GM23338 (cell line): ENCODE results near the gene TMEM63A. TPM values are rescaled to one million over a fixed set of nuclear protein-coding genes. Genes with fewer than 3 reads are reported as not detected.
"Not testable (repeated sequence)": the region's sequence is repeated elsewhere in the genome, so short reads cannot be mapped to it uniquely, and the experiment has no call there.

Experiments
- ATAC-seq: fragments of 200-7000 bp; cut with Tn5 transposase; 3 replicates; pipeline ENCODE4 v1.9.1; 2020
- DNase-seq: peaks from one replicate; pipeline ENCODE4 v3.0.0-alpha.2; 2015; ENCODE audit warnings: low spot score
- H2AFZ ChIP-seq: fragments of 200-600 bp; sonication (generic); 2 replicates; pipeline ENCODE4 v1.8.0; 2016; ENCODE audit warnings: antibody characterized with exemption, mild to moderate bottlenecking, moderate library complexity
- H3F3A ChIP-seq: fragments of 200-600 bp; sonication (generic); replicated peaks from 2 replicates; pipeline ENCODE4 v1.8.0; 2017; ENCODE audit warnings: antibody characterized with exemption, mixed run types, low read depth
- H3K27ac ChIP-seq: fragments of 200-600 bp; sonication (generic); 2 replicates; pipeline ENCODE4 v1.6.1; 2016; ENCODE audit warnings: low read depth
- H3K27me3 ChIP-seq: fragments of 200-600 bp; sonication (generic); 2 replicates; pipeline ENCODE4 v1.8.0; 2016; ENCODE audit warnings: mild to moderate bottlenecking, mixed run types, moderate library complexity; ENCODE audit not compliant: insufficient read depth
- H3K36me3 ChIP-seq: fragments of 200-600 bp; sonication (generic); 2 replicates; pipeline ENCODE4 v1.8.0; 2016; ENCODE audit warnings: mild to moderate bottlenecking; ENCODE audit not compliant: insufficient read depth
- H3K4me1 ChIP-seq: fragments of 200-600 bp; sonication (generic); 2 replicates; pipeline ENCODE4 v1.8.0; 2016; ENCODE audit warnings: mild to moderate bottlenecking, moderate library complexity; ENCODE audit not compliant: insufficient read depth
- H3K4me2 ChIP-seq: fragments of 200-600 bp; sonication (generic); 2 replicates; pipeline ENCODE4 v1.7.1; 2017; ENCODE audit warnings: mixed run types
- H3K4me3 ChIP-seq: fragments of 200-600 bp; sonication (generic); 2 replicates; pipeline ENCODE4 v1.6.1; 2016; ENCODE audit warnings: mixed run types
- H3K79me2 ChIP-seq: fragments of 200-600 bp; sonication (generic); replicated peaks from 2 replicates; pipeline ENCODE4 v1.8.0; 2017; ENCODE audit warnings: mild to moderate bottlenecking; ENCODE audit not compliant: insufficient read depth
- H3K9me2 ChIP-seq: fragments of 200-600 bp; sonication (generic); 2 replicates; pipeline ENCODE4 v1.8.0; 2017; ENCODE audit not compliant: insufficient read depth
- H4K20me1 ChIP-seq: fragments of 200-600 bp; sonication (generic); replicated peaks from 2 replicates; pipeline ENCODE4 v1.8.0; 2017; ENCODE audit warnings: mild to moderate bottlenecking; ENCODE audit not compliant: insufficient read depth
- H3K27ac Mint-ChIP-seq: 2 replicates; pipeline ENCODE4 v1.8.0; 2020; ENCODE audit warnings: inconsistent platforms, mild to moderate bottlenecking, moderate library complexity, mixed read lengths
- H3K27me3 Mint-ChIP-seq: 3 replicates; pipeline ENCODE4 v1.8.0; 2022; ENCODE audit warnings: low read depth, mild to moderate bottlenecking, moderate library complexity, mixed read lengths, inconsistent platforms; ENCODE audit not compliant: insufficient read depth, poor library complexity
- H3K36me3 Mint-ChIP-seq: 3 replicates; pipeline ENCODE4 v1.8.0; 2021; ENCODE audit warnings: low read depth, mild to moderate bottlenecking, inconsistent platforms, moderate library complexity, mixed read lengths
- H3K4me1 Mint-ChIP-seq: 3 replicates; pipeline ENCODE4 v1.8.0; 2020; ENCODE audit warnings: mild to moderate bottlenecking, inconsistent platforms, mixed read lengths
- H3K4me3 Mint-ChIP-seq: 3 replicates; pipeline ENCODE4 v1.8.0; 2021; ENCODE audit warnings: moderate library complexity, mild to moderate bottlenecking, inconsistent platforms, mixed read lengths
- H3K9me3 Mint-ChIP-seq: 3 replicates; pipeline ENCODE4 v1.8.0; 2020; ENCODE audit warnings: moderate library complexity, mild to moderate bottlenecking, inconsistent platforms, mixed read lengths
- CREB1 ChIP-seq: fragments of 250-450 bp; sonication (Bioruptor Pico); IDR thresholded peaks from 2 replicates; pipeline ENCODE4 v1.5.0; 2020; ENCODE audit warnings: low read depth, mild to moderate bottlenecking, moderate library complexity
- EZH2 ChIP-seq: fragments of 200-600 bp; sonication (generic); IDR thresholded peaks from one replicate; pipeline ENCODE4 v1.8.0; 2017; ENCODE audit warnings: antibody characterized with exemption, mild to moderate bottlenecking, low read depth; ENCODE audit not compliant: unreplicated experiment
- EZH2phosphoT487 ChIP-seq: fragments of 200-600 bp; sonication (generic); IDR thresholded peaks from one replicate; pipeline ENCODE4 v1.8.1; 2018; ENCODE audit warnings: antibody characterized with exemption; ENCODE audit not compliant: unreplicated experiment
- JUNB ChIP-seq: IDR thresholded peaks from one replicate; pipeline ENCODE4 v1.6.1; 2016; ENCODE audit warnings: antibody characterized with exemption; ENCODE audit not compliant: unreplicated experiment
- NANOG ChIP-seq: IDR thresholded peaks from 2 replicates; pipeline ENCODE4 v1.6.1; 2016; ENCODE audit warnings: antibody characterized with exemption, borderline replicate concordance
- POLR2AphosphoS5 ChIP-seq: IDR thresholded peaks from 2 replicates; pipeline ENCODE4 v1.6.1; 2016; ENCODE audit warnings: antibody characterized with exemption, low read depth
- STAT1 ChIP-seq: IDR thresholded peaks from one replicate; pipeline ENCODE4 v1.6.1; 2016; ENCODE audit warnings: antibody characterized with exemption; ENCODE audit not compliant: unreplicated experiment
- ZNF331 ChIP-seq: fragments of 250-450 bp; sonication (Bioruptor Pico); IDR thresholded peaks from 2 replicates; pipeline ENCODE4 v1.5.0; 2020; ENCODE audit warnings: low read depth, mild to moderate bottlenecking, moderate library complexity
- polyA plus RNA-seq: library from polyadenylated mRNA; unstranded; fragments of >200 nt; fragmentation: Nextera tagmentation; extraction: Ambion mirVana; gene quantifications from 2 replicates; pipeline ENCODE4 v1.2.1, GENCODE V29; 2016
- total RNA-seq: library from RNA; depleted of rRNA; stranded (reverse); fragments of >200 nt; shearing (Covaris generic); gene quantifications from 2 replicates; pipeline ENCODE4 v1.2.3, GENCODE V29; 2014
- TF ChIP-seq, protein P1 (sequence below): IDR thresholded peaks from one replicate; pipeline ENCODE4 v1.6.1; 2018; ENCODE audit warnings: antibody characterized with exemption; ENCODE audit not compliant: unreplicated experiment
- TF ChIP-seq, protein P2 (sequence below): IDR thresholded peaks from 2 replicates; pipeline ENCODE4 v1.6.1; 2016; ENCODE audit warnings: antibody characterized with exemption
- TF ChIP-seq, protein P3 (sequence below), 2 experiments: fragments of 200-600 bp in 1 of 2; sonication (generic) in 1 of 2; conservative IDR thresholded peaks; 2 replicates each; pipeline versions ENCODE4 v1.5.1 to v1.6.1; 2016 to 2017; ENCODE audit warnings: antibody characterized with exemption in 2 of 2, low read depth in 2 of 2, mild to moderate bottlenecking in 2 of 2, moderate library complexity in 1 of 2

Gene TMEM63A
- total and polyA plus RNA-seq, 2 experiments from 2014 or later: 31.7 to 76.9 TPM

DNA sequence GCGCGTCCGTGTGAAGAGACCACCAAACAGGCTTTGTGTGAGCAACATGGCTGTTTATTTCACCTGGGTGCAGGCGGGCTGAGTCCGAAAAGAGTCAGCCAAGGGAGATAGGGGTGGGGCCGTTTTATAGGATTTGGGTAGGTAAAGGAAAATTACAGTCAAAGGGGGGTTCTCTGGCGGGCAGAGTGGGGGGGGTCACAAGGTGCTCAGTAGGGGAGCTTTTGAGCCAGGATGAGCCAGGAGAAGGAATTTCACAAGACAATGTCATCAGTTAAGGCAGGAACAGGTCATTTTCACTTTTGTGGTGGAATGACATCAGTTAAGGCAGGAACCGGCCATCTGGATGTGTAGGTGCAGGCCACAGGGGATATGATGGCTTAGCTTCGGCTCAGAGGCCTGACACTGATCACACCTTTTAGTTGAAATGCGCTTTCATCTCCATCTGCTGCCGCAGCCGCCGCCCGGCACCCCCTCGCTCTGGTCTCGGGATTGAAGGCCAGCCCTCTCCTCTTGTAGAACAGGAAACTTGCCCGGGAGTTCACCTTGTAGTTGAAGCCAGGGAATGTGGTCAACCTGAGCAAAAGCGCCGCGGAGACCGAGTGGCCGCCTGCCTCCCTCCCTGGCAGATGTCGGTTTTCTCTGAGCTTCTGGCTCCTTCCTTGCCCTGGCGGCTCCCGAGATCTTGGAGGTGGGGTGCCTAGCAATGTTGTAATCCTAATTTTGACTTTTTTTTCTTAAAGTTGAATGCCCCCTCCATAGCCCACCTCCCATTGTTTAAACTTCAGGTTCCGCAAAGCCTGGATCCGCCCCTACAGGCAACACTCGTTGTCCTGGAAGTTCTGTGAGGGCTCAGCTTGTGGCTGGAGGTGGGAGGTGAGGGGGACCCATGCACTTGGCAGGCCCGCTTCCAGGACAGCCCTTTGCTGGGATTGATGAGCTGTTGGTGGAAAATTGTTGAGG is 71.3 kb downstream of the TMEM63A start:
- peaks cover 17% of the 10 kb centered on the region for H3K27me3 Mint-ChIP-seq
- H3F3A ChIP-seq: peaks cover 34% of the 10 kb centered on the region; the same call in 1 of the 2 replicates
- H2AFZ ChIP-seq: 0 out of 2 replicates have a peak overlapping the region, but pooled peaks have one; percentile 69
- not testable (repeated sequence) for H3K27me3 ChIP-seq, H4K20me1 ChIP-seq, H3K9me3 Mint-ChIP-seq, H3K9me2 ChIP-seq, H3K36me3 ChIP-seq
- peak; percentile 28 for ATAC-seq
- H3K4me1 Mint-ChIP-seq: peaks cover 29% of the 10 kb centered on the region
- peak overlapping the region; percentile 92 for H3K4me2 ChIP-seq
- peak; percentile 77 for DNase-seq
- H3K27ac ChIP-seq: peak overlapping the region; percentile 71; the same call in 1 of the 2 replicates
- TF ChIP-seq, protein P1, sequence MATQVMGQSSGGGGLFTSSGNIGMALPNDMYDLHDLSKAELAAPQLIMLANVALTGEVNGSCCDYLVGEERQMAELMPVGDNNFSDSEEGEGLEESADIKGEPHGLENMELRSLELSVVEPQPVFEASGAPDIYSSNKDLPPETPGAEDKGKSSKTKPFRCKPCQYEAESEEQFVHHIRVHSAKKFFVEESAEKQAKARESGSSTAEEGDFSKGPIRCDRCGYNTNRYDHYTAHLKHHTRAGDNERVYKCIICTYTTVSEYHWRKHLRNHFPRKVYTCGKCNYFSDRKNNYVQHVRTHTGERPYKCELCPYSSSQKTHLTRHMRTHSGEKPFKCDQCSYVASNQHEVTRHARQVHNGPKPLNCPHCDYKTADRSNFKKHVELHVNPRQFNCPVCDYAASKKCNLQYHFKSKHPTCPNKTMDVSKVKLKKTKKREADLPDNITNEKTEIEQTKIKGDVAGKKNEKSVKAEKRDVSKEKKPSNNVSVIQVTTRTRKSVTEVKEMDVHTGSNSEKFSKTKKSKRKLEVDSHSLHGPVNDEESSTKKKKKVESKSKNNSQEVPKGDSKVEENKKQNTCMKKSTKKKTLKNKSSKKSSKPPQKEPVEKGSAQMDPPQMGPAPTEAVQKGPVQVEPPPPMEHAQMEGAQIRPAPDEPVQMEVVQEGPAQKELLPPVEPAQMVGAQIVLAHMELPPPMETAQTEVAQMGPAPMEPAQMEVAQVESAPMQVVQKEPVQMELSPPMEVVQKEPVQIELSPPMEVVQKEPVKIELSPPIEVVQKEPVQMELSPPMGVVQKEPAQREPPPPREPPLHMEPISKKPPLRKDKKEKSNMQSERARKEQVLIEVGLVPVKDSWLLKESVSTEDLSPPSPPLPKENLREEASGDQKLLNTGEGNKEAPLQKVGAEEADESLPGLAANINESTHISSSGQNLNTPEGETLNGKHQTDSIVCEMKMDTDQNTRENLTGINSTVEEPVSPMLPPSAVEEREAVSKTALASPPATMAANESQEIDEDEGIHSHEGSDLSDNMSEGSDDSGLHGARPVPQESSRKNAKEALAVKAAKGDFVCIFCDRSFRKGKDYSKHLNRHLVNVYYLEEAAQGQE: peak; percentile 15
- peaks cover 36% of the 10 kb centered on the region for H3K4me1 ChIP-seq
- H3K4me3 ChIP-seq: peak overlapping the region; percentile 90
- peak overlapping the region; percentile 46 for H3K27ac Mint-ChIP-seq
- H3K4me3 Mint-ChIP-seq: peak overlapping the region; percentile 90
- H3K79me2 ChIP-seq: peaks cover 35% of the 10 kb centered on the region
- peaks cover 13% of the 10 kb centered on the region for H3K36me3 Mint-ChIP-seq

DNA sequence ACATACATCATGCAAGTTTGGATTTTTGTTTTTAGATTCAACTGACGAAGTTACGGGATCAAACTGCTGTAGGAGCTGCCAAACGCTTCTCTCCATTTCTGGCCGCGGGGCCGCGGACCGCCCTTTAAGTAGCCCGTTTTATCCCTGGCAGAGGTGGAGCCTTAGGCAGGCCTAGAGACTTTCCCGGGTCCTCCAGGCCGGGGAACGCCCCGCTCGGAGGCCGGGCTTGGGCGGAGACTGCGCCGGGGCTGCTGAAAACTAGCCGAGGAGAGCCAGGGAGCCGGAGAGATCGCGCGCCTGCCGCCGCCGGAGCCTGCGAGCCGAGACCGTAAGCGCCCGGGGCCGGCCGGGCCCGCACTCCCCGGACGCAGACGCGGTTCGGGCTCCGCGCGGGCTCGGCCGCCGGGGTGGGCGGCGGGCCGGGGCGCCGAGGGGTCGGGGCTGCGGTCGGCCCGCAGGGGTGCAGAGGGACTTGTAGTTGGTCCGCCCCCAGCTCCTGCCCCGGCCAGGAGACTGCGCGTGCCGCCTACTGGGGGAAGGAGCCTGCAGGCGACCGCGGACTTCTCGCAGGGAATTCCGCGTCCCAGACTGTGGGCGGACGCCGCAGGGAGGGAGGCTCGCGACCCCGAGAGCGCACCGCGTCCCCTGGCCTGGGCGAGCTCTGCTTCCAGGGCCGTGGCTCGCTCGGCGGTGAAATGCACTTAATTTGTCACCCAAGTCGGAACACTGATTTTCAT is 72.2 kb downstream of the TMEM63A start, which contains the start of gene EPHX1:
TSS of gene EPHX1 (plus strand) at position 283 of the 737 bp plus-strand sequence. CDS start 18,606 bp downstream, outside the sequence.
- H4K20me1 ChIP-seq: 0 out of 2 replicates have a peak, but pooled peaks cover 3% of the 10 kb centered on the region
- peaks cover 29% of the 10 kb centered on the region for H3K79me2 ChIP-seq
- H3K36me3 ChIP-seq: no peaks in the 10 kb centered on the region
- peak within 1 kb of the TSS; percentile 92 for H3K4me2 ChIP-seq
- ATAC-seq: peak; percentile 85
- Mint-ChIP-seq H3K4me1 (peaks cover 24% of the 10 kb centered on the region), H3K9me3 (no peaks in the 10 kb centered on the region), H3K27ac (peak within 1 kb of the TSS; percentile 46), H3K4me3 (peak within 1 kb of the TSS; percentile 90), H3K36me3 (peaks cover 7% of the 10 kb centered on the region; the same call in 2 of the 3 replicates), H3K27me3 (peaks cover 14% of the 10 kb centered on the region)
- H3K27ac ChIP-seq: peak within 1 kb of the TSS; percentile 71; the same call in 1 of the 2 replicates
- H3K9me2 ChIP-seq: no peaks in the 10 kb centered on the region
- H3F3A ChIP-seq: peaks cover 31% of the 10 kb centered on the region; the same call in 1 of the 2 replicates
- H3K27me3 ChIP-seq: no peaks in the 10 kb centered on the region
- DNase-seq: peak; percentile 92
- peak within 1 kb of the TSS; percentile 90 for H3K4me3 ChIP-seq
- peaks cover 31% of the 10 kb centered on the region for H3K4me1 ChIP-seq
- H2AFZ ChIP-seq: peak within 1 kb of the TSS; percentile 72
- TF ChIP-seq, protein P2, sequence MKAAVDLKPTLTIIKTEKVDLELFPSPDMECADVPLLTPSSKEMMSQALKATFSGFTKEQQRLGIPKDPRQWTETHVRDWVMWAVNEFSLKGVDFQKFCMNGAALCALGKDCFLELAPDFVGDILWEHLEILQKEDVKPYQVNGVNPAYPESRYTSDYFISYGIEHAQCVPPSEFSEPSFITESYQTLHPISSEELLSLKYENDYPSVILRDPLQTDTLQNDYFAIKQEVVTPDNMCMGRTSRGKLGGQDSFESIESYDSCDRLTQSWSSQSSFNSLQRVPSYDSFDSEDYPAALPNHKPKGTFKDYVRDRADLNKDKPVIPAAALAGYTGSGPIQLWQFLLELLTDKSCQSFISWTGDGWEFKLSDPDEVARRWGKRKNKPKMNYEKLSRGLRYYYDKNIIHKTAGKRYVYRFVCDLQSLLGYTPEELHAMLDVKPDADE: no peak
- peak; percentile 75 for TF ChIP-seq POLR2AphosphoS5
- no peak for TF ChIP-seq ZNF331 (CRISPR knock-in tag)
- no peak for TF ChIP-seq CREB1
- TF ChIP-seq EZH2: no peak
- no peak for TF ChIP-seq EZH2phosphoT487
- TF ChIP-seq, protein P3, sequence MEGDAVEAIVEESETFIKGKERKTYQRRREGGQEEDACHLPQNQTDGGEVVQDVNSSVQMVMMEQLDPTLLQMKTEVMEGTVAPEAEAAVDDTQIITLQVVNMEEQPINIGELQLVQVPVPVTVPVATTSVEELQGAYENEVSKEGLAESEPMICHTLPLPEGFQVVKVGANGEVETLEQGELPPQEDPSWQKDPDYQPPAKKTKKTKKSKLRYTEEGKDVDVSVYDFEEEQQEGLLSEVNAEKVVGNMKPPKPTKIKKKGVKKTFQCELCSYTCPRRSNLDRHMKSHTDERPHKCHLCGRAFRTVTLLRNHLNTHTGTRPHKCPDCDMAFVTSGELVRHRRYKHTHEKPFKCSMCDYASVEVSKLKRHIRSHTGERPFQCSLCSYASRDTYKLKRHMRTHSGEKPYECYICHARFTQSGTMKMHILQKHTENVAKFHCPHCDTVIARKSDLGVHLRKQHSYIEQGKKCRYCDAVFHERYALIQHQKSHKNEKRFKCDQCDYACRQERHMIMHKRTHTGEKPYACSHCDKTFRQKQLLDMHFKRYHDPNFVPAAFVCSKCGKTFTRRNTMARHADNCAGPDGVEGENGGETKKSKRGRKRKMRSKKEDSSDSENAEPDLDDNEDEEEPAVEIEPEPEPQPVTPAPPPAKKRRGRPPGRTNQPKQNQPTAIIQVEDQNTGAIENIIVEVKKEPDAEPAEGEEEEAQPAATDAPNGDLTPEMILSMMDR (conservative IDR thresholded peaks at IDR 0.05; ENCODE audit: low read depth in 2 of 2): peak; percentile 23 to 33; a peak in 1 of 4 replicates
- no peak for TF ChIP-seq STAT1
- TF ChIP-seq JUNB: no peak
- TF ChIP-seq, protein P1: no peak
- no peak for TF ChIP-seq NANOG
